Ureter (tissue), 1 donor: ENCODE results near the gene PIBF1. TPM values are rescaled to one million over a fixed set of nuclear protein-coding genes. Genes with fewer than 3 reads are reported as not detected.

Experiments used
- DNase-seq: peaks from one replicate; pipeline ENCODE4 v3.0.0-alpha.2; 2020; ENCODE audit warnings: low spot score
- total RNA-seq: library from RNA; stranded (reverse); gene quantifications from one replicate; pipeline ENCODE4 v1.2.4, GENCODE V29; 2023
- donor health status: DM: yes; HTN: yes; CAD: no.

Gene PIBF1
- total RNA-seq, 1 donor from 2014 or later, result 36.4 TPM

GRCh38 chr13:73060251-73061160 lies 278.6 kb downstream of the PIBF1 start:
- no peak for DNase-seq

- no peak for DNase-seq
Measured at GRCh38 chr13:73061473-73061872, 279.5 kb downstream of the PIBF1 start.

DNA sequence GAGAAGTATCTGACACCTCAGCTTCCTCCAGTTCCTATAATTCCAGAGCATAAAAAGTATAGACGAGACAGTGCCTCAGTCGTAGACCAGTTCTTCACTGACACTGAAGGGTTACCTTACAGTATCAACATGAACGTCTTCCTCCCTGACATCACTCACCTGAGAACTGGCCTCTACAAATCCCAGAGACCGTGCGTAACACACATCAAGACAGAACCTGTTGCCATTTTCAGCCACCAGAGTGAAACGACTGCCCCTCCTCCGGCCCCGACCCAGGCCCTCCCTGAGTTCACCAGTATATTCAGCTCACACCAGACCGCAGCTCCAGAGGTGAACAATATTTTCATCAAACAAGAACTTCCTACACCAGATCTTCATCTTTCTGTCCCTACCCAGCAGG lies 279.9 kb downstream of the PIBF1 start:
- no peak for DNase-seq

GRCh38 chr13:73062468-73062867 lies 280.5 kb downstream of the PIBF1 start:
- DNase-seq, result no peak

GRCh38 chr13:73063166-73063565 lies 281.2 kb downstream of the PIBF1 start:
- DNase-seq, result no peak

GRCh38 chr13:73065036-73065435 lies 283.1 kb downstream of the PIBF1 start:
- DNase-seq, result no peak

DNA sequence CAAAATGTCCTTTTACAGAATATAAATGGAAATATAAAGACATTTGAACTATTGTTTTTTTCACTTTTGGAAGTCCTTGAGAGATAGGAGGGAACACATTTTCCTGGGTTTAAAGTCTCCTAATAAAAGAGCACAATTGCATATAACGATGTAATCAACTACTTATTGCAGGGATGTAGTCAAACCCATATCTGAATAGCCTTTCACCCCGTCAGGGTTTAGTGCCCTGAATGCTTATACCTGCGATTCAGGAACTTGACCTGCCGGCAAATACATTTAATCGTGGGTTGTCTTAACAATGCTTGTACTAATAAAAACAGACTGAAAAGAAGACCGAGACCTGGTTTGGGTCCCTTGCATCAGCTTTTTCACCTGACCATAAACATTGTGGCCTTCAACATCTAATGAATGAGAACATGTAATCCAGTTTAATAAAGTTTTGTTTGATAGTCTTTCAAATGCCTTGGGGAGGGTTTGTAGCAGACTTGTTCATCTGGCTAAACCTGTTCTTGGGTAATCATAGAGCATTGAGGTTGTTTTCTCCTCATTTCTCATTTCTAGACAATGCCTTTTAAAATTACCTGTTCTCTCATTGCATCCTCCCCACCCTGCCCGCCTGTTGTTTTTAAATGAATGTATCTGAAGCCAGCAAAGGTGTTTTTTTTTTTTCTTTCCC lies 283.9 kb downstream of the PIBF1 start:
- no peak for DNase-seq

Other genes starting within 250 kb of the PIBF1 start
- gene MZT1, start 54.5 kb upstream of the PIBF1 start, total RNA-seq, result 6.5 TPM
- 3.0 TPM for gene BORA, start 54.2 kb upstream of the PIBF1 start, total RNA-seq
- 36.8 TPM for gene DIS3, start 233 bp upstream of the PIBF1 start, total RNA-seq